D721Med (cell line): Measurements from ENCODE around the gene HDX.
A peak's percentile ranks its signal among the peaks of the same experiment; 100 is the strongest.
"Not testable (repeated sequence)": the region's sequence is repeated elsewhere in the genome, so short reads cannot be mapped to it uniquely, and the experiment has no call there.

ENCODE experiments used
- DNase-seq: peaks from one replicate; pipeline ENCODE4 v3.0.0; 2011; ENCODE audit warnings: low spot score; ENCODE audit not compliant: insufficient read length
- FAIRE-seq: peaks from 2 replicates; lab custom pipeline; 2011; peaks lifted over from hg19 to GRCh38; lab: Jason Lieb, UNC
- CTCF ChIP-seq: IDR thresholded peaks from 2 replicates; pipeline ENCODE4 v1.5.1; 2012; ENCODE audit warnings: mild to moderate bottlenecking, control low read depth; ENCODE audit not compliant: insufficient read depth; ENCODE audit errors: missing control alignments

HDX gene

GRCh38 chrX:84336646-84337045 is 165.6 kb downstream of the HDX start:
- peak; percentile 11 for FAIRE-seq

GRCh38 chrX:84335121-84335520 is 167.1 kb downstream of the HDX start:
- TF ChIP-seq CTCF, result no peak
- no peak for FAIRE-seq
- no peak for DNase-seq

More at GRCh38 chrX:84336646-84337045, 165.6 kb downstream of the HDX start:
- no peak for DNase-seq
- no peak for TF ChIP-seq CTCF

GRCh38 chrX:84322083-84322827 is 180.0 kb downstream of the HDX start:
- DNase-seq (no peak), FAIRE-seq (no peak)
- no peak for TF ChIP-seq CTCF

- FAIRE-seq, result no peak
- DNase-seq, result no peak
- no peak for TF ChIP-seq CTCF
These were observed 181.6 kb downstream of the HDX start for GRCh38 chrX:84320614-84321013.

- FAIRE-seq, result no peak
- no peak for DNase-seq
- no peak for TF ChIP-seq CTCF
These were observed 182.2 kb downstream of the HDX start for GRCh38 chrX:84320023-84320422.

- DNase-seq, result no peak
- TF ChIP-seq CTCF, result no peak
- FAIRE-seq, result no peak
These were observed 183.6 kb downstream of the HDX start for GRCh38 chrX:84318661-84319060.

- not testable (repeated sequence) for DNase-seq, FAIRE-seq
These were observed 186.3 kb downstream of the HDX start for GRCh38 chrX:84315946-84316345.
